DMS53 (cell line): ENCODE results near the gene ZNF407.
"Not testable (repeated sequence)": the region's sequence is repeated elsewhere in the genome, so short reads cannot be mapped to it uniquely, and the experiment has no call there.

Experiments used
- DNase-seq: peaks from one replicate; lab custom pipeline; 2025; lab: John Stamatoyannopoulos, UW

ZNF407 gene

GRCh38 chr18:75071866-75072671 lies 474.4 kb downstream of the ZNF407 start:
- DNase-seq: no peak

DNA sequence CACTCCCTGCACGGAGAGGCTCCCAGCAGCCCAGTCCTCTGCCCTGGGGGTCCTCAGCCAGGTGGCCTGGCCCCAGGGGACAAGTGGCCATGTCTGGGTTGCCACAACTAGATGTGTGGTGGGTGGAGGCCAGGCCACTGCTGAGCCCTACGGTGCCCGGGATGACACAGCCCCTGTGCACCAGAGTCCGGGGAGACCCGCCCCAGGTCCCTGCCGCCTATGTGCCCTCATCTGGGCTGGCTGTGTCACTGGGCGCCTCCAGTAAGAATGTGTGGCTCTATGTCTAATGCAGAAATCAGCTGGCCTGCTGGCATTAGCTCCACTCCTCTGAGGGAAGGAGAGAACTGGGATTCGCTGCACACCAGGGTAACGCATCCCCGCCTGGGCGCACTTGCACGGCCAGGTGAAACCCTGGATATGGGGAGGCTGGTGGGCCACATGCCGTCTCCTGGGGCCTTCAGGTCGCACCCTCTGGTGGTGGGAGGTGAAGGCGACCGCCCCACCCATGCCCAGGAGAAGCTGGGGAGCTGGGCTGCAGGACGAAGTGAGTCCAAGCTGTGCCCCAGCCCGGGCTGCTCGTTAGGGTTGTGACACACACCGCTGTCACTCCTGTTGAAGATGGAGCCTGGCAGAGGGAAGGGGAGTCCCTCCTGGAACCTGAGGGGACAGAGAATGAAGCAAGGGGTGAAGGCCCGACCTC lies 475.2 kb downstream of the ZNF407 start:
- no peak for DNase-seq

GRCh38 chr18:75073654-75074053 lies 476.0 kb downstream of the ZNF407 start:
- DNase-seq: no peak

- DNase-seq: no peak
Measured at GRCh38 chr18:75074196-75075015, 476.7 kb downstream of the ZNF407 start.

DNA sequence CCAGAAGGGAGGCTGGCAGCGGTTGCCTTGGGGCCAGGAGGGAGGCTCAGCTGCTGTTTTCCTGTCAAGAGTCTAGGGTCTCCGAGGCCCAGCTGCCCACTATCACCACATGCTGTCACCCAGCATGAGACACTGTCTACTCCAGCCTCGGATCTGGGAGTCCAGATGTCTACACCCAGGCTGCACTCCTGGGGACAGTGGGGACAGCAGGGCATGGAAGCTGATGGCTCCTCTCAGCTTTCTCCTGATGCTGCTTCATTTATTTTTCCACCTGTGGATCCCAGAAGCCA lies 477.3 kb downstream of the ZNF407 start:
- DNase-seq: no peak

DNA sequence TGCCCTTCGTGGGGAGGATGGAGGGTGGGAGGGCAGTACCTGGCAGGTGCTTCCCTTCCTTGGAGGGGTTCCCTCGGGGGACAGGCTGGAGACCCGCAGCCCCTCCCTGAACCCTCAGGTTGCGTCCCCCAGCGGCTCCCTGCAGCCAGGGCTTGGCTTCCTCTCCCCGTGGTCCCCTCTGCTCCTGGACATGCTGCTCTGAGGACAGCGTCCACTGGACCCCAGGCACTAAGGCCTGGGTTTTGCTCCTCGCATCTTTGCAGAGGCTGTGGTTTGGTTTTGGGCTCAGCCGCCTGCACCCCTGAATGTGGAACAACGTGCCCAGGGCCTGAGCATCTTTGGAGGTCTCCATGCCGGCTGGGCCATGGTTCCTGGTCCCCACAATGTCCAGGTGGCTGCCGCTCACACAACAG lies 477.8 kb downstream of the ZNF407 start:
- DNase-seq: no peak

DNA sequence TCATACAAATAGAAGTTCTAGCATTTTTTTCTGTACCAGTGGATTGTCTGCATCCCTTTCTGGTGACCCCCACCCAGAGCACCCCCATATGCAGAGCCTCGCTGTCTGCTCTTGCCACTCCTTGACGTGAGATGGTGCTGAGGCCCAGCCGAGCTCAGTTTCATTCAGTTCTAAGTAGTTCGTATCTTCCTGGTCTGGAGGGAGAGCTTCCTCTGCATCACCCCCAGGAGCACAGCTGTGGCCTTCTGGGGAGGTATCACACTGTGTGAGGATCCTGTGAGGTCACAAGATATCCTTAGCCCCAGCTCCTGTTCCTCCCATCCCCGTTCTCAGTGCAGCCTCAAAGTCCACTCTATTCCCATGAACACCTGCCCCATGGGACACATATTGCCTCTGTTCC lies 478.6 kb downstream of the ZNF407 start:
- DNase-seq: no peak

GRCh38 chr18:75081486-75081885 lies 483.8 kb downstream of the ZNF407 start:
- DNase-seq: no peak

DNA sequence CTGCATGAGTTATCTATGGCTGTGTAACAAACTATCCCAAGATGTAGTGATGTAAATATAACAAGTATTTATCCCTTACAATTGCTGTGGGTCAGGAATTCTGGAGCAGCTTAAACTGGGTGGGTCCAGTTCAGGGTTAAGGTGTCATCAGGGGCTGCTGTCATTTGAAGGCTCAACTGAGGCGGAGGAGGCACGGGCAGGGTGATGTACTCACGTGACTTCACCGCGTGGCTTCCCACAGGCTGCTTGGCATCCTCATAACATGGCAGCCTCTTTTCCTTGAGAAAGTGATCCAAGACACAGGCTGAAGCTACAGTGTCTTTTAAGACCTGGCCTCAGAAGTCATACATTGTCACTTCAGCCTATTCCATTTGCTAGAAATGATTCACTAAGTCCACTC lies 485.5 kb downstream of the ZNF407 start:
- DNase-seq: no peak

DNA sequence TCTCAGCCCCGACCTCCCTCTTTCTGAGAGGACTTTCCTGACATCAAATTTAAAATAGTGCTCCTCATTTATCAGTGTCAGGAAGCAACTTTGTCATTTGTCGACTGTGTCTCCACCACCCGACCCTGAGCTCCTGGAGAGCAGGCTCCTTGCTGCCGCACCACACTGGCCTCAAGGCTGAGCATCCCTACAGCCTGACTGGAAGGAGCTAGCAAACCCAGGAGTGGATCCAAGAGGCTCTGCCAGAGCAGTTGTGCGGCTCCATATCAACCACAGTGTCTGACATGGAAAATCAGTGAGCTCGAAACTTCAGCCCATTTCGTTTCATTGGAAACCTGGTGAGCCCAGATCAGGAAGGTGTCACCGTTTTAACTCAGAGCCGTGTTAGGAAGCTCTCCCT lies 486.1 kb downstream of the ZNF407 start:
- no peak for DNase-seq

GRCh38 chr18:75085676-75086075 lies 488.0 kb downstream of the ZNF407 start:
- DNase-seq: not testable (repeated sequence)

DNA sequence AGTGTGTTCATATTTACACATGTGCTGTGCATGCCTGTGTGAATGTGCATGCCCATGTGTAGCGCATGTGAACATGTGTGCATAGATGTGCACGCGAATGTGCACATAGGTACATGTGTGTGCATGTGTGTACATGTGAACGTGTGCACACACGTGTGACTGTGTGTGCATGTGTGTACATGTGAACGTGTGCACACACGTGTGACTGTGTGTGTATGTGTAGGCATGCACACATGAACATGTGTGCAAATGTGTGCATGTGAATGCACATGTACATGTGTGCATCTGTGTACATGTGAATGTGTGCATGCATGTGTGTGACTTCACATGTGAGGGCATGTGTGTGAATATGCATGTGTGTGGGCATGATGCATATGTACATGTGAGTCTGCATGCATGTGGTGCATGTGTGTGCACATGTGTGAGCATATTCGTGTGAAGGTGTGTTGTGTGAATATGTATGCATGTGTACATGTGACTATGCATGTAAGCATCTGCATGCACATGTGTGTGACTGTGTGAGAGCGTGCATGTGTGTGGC lies 488.9 kb downstream of the ZNF407 start:
- no peak for DNase-seq

- no peak for DNase-seq
Measured at GRCh38 chr18:75087119-75088020, 489.7 kb downstream of the ZNF407 start.

GRCh38 chr18:75088021-75088506 lies 490.4 kb downstream of the ZNF407 start:
- no peak for DNase-seq

DNA sequence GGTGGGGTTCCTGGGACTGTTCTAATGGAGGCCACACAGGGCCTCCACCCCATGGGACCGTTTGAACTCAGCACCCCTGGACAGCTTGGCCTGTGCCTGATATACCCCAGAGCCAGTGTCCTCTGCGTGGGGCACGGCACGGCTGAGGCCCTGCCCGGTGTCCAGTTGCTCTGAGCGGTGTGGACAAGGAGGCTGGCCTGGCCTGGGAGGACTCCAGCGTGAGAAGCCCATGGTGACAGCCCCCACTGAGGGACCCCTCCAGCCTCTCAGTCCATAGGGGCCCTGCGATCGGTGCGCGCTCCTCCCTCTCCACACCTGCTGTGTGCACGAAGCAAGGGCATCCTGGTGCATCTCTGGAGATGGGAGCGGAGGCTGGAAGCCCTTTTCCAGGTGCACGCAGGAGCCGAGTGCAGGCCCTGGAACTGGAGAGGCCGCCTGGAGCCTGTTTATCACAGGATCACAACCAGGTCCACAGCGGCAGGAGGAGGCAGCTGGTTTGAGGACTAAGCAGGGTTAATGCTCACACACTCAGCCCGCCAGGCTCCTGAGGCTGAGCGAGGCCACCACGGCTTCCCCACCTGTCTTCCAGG lies 491.0 kb downstream of the ZNF407 start:
- DNase-seq: no peak

- peak; percentile 27 for DNase-seq
Measured at GRCh38 chr18:75089748-75090327, 492.2 kb downstream of the ZNF407 start.

- DNase-seq: no peak
Measured at GRCh38 chr18:75090336-75090735, 492.7 kb downstream of the ZNF407 start.

- DNase-seq: no peak
Measured at GRCh38 chr18:75097491-75098225, 500.0 kb downstream of the ZNF407 start.

DNA sequence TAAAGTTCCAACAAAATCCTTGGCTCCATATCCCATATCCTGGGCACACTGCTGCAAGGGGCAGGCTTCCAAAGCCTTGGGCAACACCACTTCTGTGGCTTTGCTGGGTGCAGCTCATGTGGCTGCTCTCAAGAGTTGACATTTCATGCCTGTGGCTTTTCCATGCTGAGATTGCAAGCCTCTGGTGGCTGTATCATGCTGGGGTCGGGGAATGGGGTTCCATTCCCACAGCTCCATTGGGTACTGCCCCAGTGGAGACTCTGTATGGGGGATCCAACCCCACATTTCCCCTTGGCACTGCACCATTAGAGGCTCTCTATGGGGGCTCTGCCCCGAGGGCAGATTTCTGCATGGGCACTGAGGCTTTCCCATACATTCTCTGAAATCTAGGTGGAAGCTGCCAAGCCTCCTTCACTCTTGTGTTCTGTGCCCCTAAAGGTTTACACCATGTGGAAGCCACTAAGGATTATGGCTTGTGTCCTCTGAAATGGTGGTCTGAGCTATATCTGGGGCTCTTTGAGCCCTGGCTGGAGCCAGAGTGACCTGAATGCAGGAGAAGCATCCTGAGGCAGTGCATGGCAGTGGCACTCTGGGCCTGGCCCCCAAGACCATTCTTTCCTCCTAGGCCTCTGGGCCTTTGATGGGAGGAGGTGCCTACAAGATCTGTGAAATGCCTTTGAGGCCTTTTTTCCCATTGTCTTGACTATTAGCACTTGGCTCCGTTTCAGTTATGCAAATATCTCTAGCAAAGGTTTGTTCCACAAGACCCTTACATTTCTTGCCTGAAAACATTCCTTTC lies 503.4 kb downstream of the ZNF407 start:
- no peak for DNase-seq
